ENCODE measurements around the gene CCM2L.

CCM2L gene

DNA sequence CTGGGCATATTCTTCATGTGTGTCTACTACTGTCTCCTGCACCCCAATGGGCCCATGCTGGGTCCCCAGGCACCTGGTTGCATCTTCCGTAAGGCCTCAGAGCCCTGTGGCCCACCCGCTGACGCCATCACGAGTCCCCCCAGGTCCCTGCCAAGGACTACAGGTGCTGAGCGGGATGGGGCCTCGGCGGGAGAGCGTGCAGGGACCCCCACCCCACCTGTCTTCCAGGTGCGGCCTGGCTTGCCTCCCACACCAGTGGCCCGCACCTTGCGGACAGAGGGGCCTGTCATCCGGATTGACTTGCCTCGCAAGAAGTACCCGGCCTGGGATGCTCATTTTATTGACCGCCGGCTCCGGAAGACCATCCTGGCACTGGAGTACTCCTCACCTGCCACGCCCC is 13.2 kb upstream of the CCM2L start:
- DNase-seq = no peak

DNA sequence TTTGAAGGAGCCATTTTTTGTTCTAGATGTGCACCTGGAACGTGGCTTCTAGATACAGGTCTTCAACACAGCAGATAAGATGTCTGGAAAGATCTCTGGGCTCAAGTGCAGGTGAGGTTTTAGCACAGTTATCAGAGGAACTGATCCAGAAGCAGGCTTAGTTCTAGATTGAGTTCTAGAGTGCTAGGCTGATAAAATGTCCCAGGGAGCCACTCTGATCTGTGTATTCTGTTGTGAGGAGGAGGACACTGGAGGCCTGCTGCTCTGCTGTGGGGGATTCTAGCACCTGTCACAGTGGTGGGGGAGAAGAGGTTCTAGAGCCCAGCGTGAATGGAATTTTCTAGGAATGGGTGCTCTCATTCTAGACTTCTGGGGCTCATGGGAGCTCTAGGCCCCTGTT is 12.0 kb upstream of the CCM2L start:
- DNase-seq = no peak

DNA sequence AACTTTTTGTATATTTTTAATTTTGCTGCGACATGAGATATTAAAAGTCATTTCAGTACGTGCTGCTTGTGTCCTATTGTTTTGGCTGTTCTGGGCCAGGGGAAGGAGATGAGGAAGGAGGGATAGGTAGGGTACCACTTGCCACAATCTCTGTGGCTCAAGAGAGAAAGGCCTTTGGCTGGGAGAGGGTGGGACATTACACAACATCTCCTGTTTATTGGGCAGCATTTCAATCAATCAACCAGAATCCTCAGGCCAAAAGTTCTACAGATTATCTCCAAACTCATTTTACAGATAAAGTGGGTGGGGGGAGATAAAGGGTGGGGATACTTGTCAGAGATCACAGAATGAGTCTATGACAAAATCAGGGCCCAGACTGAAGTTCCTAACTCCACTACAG is 6.9 kb upstream of the CCM2L start:
- no peak for DNase-seq

DNA sequence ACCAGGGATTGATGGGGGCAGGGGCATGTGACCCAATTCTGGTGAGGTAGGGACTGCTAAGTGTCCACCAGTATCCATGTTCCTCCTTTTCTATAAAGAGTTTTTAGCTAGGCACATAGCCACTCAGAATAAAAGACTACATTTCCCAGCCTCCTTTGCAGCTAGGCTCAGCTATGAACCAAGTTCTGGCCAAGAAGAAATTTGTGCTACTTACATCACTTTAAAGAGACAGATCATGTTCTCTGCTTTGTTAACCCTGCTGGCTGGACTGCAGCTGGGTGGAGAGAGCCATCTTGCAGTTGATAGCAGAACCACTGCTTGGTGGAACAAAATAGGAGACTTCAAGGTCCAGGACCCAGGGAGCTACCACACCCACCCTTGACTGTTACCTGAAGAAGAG is 5.3 kb upstream of the CCM2L start:
- DNase-seq = no peak

DNA sequence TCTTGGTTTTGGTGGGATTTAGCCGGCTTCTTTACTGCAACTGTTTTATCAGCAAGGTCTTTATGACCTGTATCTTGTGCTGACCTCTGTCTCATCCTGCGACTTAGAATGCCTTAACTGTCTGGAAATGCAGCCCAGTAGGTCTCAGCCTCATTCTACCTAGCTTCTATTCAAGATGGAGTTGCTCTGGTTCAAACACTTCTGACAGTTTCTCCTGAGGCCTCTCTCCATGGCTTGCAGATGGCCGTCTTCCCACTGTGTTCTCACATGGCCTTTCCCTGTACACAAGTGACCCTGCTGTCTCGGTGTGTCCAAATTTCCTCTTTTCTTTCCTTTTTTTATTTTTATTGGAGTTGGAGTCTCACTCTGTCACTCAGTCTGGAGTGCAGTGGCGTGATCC is 4.2 kb upstream of the CCM2L start:
- DNase-seq = no peak

DNA sequence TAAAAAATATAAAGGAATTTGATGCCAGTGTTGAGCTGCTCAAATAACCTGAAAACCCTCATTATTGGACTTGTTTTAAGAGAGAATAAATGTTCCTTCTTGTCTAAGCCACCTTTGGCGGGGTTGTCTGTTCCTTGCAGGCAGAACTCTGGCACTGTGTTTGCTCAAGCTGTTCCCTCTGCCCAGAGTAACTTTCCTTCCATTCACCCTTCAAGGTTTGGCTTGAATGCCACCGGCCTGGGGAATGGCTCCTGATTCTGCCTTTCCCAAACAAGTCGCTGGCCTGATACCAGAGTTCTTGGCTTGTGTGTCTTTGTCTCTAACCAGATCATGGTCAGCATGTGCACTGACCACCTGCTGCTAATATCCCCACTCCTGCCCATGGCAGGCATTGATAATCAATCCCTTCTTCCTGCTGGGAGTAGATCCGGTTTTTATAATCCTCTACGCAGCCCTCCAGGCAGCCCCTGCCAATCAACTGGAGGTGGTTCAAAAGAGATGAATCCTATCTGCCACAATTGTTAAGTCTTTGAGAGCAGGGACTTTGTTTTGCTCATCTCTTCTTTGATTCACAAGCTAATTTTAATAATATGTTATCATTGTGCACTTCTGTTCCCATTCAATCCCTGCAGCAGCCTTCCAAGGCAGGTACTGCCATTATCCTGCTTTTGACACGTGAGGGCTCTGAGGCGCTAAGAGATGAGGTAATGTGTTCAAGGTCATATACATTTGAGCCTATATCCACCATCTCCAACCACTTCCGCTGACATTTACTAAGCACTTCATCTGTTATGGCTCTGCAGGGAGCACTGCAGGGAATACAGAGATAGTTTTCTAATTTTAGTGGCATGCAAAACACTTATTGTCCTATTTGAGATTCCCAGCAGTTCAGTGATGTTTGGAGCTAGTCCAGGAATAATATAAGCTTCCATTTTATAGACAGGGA is 3.1 kb upstream of the CCM2L start:
- peak in 1 of 2 experiments; percentile 16 for DNase-seq

DNA sequence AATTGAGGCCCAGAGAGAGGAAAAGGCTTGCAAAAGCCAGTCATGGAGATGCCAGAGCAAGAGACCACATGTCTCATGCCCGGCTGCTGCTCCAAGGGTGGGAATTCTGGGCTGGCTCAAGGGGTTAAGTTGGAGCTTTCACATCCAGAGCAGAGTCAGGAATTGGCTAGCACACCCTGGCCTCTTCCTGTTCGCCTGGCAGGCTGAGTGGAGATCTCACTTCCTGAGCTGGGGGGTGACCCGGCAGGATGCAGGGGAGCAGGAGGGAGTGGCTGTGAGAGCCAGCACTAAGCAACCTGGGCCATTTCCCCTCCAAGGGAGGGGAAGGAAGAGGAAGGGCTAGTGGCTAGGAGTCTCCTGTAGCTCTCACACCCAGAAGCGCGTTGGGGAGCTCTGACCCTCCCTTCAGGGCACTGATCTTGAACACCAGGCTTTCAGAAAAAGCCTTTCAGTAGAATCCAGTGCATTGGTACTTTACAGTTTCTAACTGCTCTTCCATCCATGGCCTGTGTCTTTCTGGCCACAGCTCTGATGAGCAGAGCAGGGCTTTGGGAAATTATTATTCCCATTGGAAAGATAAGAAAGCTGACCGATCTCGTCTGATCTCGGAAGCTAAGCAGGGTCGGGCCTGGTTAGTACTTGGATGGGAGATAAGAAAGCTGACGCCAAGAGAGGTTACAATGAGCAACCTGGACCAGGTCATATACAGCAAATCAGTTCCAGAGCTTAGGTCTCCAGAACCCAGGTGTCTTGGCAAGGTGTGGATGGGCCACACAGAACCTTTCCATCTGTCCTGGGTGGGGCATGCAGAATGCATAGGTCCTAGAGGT is 2.2 kb upstream of the CCM2L start:
- DNase-seq = no peak

DNA sequence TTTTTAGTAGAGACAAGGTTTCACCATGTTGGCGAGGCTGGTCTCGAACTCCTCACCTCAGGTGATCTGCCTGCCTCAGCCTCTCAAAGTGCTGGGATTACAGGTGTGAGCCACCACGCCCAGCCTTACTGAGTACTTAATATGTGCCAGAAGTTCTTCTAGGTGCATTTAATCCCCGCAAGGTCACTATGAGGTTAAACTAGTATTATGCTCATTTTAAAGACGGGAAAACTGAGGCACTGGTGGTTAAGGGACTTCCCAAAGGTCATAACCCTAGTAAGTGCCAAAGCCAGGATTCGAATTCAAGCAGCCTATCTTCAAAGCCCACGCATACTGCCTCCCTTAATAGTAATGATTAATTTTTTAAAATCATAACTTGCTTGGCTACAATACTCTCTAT is 674 bp upstream of the CCM2L start:
- DNase-seq = no peak

DNA sequence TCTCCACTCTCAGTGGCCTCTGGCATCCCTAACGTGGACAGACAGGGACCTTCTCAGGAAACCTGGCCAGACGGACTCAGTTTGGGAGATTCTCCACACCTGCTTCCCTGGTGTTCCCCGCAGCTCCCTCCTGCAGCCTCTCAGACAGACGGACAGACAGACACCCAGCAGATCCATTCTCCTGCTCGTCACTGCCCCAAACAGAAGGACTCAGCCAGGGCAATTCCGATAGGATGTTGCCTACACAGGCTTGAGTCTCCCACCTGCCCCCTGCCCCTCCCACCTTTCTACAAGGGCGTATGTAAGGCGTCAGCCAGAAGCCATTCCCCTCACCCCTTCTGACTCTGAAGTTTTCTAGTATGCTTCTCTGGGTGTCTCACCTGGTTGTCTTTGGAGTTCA is 428 bp downstream of the CCM2L start:
- DNase-seq = no peak

DNA sequence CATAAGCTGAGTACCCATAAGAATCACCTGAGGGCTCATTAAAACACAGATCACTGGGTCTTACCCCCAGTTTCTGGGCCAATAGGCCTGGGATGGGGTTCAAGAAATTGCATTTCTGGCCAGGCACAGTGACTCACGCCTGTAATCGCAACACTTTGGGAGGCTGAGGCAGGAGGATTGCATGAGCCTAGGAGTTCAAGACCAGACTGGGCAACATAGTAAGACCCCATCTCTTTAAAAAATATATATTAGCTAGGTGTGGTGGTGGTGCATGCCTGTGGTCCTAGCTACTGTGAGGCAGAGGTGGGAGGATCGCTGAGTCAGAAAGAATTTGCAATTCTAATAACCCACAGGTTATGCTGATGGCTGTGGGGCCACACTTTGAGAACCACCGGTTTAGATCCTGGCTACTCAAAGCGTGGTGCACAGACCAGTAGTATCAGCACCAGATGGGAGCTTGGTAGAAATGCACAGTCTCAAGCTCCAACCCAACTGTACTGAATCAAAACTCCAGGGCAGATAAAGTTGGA is 2.0 kb downstream of the CCM2L start:
- peak; percentile 29 to 77 for DNase-seq

DNA sequence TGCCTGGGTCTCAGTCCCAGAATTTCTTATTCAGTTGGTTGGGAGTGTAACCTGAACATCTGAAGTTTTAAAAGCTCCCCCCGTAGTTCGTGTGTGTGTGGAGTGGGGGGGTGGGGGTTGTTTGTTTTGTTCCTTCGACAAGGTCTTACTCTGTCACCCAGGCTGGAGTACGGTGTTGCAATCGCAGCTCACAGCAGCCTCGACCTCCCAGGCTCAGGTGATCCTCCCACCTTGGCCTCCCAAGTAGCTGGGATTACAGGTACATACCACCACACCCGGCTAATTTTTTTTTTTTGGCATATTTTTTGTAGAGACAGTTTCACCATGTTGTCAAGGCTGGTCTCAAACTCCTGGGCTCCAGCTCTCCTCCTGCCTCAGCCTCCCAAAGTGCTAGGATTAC is 3.1 kb downstream of the CCM2L start:
- no peak for DNase-seq

DNA sequence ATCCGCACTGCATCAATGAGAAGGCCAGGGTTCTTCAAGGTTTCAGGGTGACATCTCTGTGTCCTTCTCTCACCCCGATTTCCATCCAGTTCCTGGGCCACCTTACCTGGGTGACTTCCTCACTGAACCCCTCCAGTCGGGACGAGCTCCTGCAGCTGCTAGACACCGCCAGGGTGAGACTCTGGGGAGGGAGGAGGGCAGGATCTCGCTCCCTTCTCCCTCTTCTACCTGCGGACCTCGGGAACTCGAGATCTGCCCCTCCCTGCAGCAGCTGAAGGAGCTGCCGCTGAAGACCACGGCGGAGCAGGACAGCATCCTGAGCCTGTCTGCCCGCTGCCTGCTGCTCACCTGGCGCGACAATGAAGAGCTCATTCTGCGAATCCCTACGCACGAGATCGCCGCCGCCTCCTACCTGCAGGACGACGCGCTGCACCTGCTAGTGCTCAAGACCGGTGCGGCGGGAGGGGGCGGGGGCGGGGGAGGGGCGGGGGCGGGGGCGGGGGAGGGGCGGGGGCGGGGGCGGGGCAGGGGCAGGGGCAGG is 7.5 kb downstream of the CCM2L start:
- DNase-seq = peak; percentile 96 to 99

DNA sequence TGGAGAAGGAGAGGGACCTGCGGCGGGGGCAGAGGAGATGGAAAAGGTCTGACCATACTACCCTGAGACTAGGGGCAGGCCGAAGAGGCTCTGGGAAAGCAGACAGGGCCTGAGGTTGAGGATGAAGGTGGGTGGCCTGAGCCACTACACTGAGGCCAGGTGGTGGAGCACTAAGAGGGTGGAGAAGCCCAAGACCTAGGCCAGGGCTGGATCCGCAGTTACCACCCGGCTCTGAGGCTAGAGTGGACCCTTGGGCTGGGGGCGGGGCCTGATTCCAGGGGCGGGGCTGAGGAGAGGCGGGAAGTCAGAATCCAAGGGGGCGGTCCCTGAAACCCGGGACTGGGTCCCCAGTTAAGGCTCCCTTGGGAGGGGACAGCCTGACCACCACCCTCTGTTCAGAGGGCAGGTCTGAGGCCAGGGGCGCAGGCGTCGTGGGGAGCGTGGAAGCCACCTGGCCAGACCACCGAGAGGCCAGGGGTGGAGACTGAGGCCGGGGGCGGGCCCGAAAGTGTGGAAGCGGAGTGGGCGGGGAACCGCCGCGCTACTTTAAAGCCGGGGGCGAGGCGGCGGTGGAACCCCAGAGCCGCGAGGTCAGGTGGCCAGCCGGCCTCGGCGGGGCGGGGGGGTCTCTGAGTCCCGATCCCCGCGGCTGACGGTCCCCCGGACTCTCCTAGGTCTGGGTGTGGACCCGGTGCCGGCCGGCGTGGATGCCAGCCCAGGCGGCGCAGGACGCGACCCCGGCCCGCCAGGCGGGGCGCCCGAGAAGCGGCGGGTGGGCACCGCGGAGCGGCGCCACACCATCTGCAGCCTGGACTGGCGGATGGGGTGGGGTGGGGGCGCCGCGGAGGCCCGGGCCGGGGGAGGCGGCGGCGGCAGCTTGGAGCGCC is 8.3 kb downstream of the CCM2L start:
- peak; percentile 93 to 97 for DNase-seq

DNA sequence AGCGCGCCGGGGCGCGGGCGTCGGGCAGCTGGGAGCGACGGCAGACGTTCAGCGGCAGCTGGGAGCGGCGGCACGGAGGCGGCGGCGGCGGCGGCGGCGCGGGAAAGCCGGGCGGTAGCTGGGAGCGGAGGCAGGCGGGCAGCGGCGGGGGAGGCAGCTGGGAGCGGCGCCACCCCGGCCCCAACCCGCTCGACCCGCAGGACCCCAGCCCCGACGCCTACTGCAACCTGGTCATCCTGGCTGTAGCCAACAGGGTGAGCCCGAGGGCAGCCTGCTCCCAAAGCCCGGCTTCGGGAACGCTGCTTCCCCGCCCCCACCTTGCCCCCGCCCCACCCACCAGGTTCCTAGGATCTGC is 8.9 kb downstream of the CCM2L start:
- DNase-seq = peak in 1 of 2 experiments; percentile 90

DNA sequence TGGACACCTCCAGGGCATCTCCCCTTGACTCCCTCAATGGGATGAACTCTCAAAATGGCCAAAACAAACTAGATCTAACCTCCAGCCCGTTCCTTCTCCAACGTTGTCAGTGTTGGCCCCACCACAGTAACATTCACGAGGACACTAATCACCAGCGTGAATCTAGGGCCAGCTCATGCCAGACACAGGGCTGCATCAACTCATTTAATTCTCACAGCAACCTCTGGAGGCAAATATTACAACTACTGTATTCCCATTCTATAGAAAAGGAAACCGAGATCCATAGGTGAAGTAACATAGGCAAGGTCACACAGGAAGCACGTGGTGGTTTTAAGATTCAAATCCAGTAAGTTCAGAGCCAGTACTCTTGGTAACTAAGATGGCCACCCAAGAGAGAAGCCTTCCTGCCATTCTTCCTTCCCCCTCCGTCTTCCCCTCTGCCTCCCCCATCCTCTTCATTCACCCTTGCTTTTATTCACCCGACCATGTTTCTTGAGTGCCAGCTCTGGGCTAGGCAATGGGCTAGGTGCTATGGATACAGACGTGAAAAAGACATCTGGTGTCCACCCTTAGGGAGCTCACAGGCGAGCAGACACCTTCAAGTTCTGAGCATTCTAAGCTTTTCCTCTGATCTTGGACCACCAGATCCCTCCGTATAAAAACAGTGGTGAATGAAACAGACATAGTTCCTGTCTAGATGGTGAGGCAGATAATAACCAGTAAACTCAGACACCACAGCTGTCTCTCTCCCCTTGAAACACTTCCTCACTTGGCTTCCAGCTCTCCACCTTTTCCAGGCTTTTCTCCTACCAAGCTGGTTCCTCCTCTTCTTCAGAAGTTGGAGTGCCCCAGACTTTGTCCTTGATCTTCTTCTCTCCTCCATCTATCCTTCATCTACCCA is 9.6 kb downstream of the CCM2L start:
- peak in 1 of 2 experiments; percentile 63 for DNase-seq

DNA sequence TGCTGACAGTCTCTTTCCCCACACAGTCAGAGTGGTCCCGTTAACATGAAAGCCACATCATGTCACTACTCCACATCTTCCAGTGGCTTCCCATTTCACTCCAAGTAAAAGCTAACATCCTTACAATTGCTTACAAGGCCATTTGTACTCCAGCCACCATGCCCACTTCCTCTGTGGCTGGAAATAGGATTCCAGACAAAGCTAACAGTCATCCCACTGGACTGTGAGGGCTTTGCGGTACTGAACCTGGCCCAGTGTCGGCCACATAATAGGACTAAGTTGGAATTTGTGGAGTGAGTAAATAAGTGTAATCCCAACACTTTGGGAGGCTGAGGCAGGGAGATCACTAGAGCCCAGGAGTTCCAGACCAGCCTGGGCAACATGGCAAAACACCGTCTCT is 10.9 kb downstream of the CCM2L start:
- no peak for DNase-seq

DNA sequence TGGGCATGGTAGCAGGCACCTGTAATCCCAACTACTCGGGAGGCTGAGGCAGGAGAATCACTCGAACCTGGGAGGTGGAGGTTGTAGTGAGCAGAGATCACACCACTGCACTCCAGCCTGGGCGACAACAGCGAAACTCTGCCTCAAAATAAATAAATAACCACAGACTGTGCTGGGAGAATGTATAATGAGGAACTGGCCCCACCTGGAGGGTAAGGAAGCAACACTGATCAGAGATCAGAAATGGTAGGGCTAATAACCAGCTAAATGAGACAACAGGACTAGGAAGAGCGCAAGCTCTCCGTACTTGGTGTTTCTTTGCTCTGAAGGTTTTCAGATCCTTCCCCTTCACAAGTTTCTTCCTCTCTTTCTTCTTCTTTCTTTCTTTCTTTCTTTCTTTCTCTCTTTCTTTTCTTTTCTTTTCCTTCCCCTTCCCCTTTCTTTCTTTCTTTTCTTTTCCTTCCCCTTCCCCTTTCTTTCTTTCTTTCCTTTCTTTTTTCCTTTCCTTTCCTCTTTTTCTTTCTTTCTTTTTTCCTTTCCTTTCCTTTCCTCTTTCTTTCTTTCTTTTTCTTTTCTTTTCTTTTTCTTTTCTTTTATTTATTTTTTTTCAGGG is 14.6 kb downstream of the CCM2L start:
- peak in 1 of 2 experiments; percentile 21 for DNase-seq

DNA sequence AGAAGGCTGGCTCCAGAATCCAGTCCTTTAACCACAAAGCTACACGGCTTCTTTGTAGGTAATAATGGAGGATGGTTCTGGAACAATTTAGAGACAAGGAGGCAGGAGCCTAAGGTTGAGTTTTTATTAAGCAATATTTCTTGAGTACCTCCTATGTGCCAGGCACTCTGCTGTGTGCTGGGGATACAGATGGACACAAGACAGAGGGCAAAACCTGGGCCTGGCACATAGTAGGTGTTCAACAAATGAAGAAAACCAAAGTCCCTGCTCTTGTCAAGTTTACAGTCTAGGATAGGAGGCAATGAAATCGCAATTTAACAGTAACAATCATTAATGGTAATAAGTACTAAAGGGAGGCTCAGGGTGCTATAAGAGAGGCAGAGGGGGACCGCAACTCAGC is 17.4 kb downstream of the CCM2L start:
- DNase-seq = no peak

DNA sequence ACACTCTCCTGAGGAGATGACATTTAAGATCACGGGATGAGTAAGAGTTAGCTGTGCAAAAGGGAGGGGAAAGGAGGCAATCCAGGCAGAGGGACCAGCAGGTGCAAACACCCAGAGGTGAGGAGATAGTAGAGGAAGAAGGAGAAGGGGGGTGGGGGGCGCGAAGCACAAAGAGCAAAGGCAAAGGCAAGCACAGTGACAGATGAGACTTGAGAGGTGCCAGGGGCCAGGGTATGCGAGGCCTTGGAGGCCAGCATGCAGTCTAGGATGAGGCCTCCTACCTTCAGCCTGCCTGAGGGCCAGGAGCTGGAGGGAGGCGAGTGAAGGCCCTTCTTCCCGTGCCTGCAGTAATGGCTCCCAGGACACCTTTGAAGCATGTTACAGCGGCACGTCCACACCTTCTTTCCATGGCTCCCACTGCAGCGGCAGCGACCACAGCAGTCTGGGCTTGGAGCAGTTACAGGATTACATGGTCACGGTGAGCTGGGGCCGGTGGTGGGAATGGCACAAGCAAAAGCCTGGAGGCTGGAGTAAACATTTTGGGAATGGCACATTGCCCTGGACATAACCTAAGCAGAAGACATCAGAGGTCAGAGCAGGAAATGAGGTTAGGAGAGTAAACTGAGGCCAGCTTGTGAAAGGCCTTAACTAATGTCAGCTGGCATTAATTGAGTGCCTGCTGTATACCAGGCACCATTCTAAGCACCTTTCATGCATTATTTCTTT is 18.6 kb downstream of the CCM2L start:
- DNase-seq = peak; percentile 61 to 84

DNA sequence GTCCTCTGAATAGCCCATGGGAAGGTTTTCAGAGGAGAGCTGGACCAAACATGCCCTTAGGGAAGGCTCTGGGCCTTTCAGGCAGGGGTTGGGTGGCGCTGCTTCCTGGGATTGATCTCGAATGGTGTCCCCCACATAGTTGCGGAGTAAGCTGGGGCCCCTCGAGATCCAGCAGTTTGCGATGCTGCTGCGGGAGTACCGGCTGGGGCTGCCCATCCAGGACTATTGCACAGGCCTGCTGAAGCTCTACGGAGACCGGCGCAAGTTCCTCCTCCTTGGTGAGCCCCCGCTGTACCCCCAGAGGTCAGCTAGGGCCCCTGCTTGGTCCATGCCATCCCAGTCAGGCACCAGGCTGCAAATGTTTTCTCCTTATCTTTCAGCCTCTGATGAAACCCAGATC is 19.3 kb downstream of the CCM2L start:
- DNase-seq = no peak
